Ishikawa (cell line): Measurements from ENCODE around the gene BCAP31.

Source experiments
- CEBPB ChIP-seq: IDR thresholded peaks from 2 replicates; pipeline ENCODE4 v1.6.1; 2012
- CREB1 ChIP-seq: IDR thresholded peaks from 2 replicates; pipeline ENCODE4 v1.6.1; 2012; ENCODE audit warnings: low read depth
- EGR1 ChIP-seq: IDR thresholded peaks from 2 replicates; pipeline ENCODE4 v1.6.1; 2012
- EP300 ChIP-seq: IDR thresholded peaks from 2 replicates; pipeline ENCODE4 v1.6.1; 2012; ENCODE audit warnings: borderline replicate concordance
- FOXM1 ChIP-seq: IDR thresholded peaks from 2 replicates; pipeline ENCODE4 v1.6.1; 2012; ENCODE audit warnings: low read depth, borderline replicate concordance
- NFIC ChIP-seq: IDR thresholded peaks from 2 replicates; pipeline ENCODE4 v1.6.1; 2012
- RAD21 ChIP-seq: IDR thresholded peaks from 2 replicates; pipeline ENCODE4 v1.6.1; 2012; ENCODE audit warnings: low read depth
- TAF1 ChIP-seq: IDR thresholded peaks from 2 replicates; pipeline ENCODE4 v1.6.1; 2012; ENCODE audit warnings: low read depth, mild to moderate bottlenecking
- TCF12 ChIP-seq: IDR thresholded peaks from 2 replicates; pipeline ENCODE4 v1.6.1; 2012; ENCODE audit warnings: low read depth
- YY1 ChIP-seq: IDR thresholded peaks from 2 replicates; pipeline ENCODE4 v1.6.1; 2012; ENCODE audit warnings: low read depth
- TF ChIP-seq, protein P1 (sequence below): IDR thresholded peaks from 2 replicates; pipeline ENCODE4 v1.6.1; 2012
- TF ChIP-seq, protein P2 (sequence below): IDR thresholded peaks from 2 replicates; pipeline ENCODE4 v1.6.1; 2012
- TF ChIP-seq, protein P3 (sequence below): IDR thresholded peaks from 2 replicates; pipeline ENCODE4 v1.6.1; 2012; ENCODE audit warnings: low read depth, mild to moderate bottlenecking

DNA sequence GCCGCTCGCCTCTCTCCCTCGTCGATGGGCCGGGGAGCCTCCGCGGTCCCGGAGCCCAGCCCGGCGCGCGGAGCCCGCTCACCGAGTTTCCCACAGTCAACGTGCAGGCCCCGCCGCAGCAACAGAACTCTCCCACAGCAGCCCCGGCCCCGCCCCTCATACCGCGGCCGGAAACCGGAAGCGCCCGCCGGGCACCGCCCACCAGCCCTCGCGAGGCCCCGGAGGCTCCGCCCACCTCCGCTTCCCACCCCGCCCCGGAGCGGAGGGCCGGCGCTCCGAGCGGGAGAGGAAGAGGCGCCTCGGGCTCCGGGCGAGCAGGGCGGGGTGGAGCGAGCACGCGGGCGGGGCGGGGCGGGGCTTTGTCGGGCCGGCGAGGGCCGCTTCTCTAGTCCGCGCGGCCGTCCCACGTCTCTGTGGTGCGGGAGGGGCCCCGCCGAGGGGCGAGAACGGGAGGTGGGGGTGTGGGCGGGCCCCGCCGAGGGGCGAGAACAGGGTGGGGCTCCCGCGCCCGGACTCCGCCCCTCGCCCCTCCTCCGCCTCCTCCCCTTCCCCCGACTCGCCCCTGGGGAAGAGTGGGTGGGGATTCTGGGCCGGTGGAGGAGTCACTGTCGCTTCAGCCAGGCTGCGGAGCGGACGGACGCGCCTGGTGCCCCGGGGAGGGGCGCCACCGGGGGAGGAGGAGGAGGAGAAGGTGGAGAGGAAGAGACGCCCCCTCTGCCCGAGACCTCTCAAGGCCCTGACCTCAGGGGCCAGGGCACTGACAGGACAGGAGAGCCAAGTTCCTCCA, at the start of gene BCAP31, which contains the start of gene ABCD1:
- TF ChIP-seq, protein P1, sequence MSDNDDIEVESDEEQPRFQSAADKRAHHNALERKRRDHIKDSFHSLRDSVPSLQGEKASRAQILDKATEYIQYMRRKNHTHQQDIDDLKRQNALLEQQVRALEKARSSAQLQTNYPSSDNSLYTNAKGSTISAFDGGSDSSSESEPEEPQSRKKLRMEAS = no peak; the same call in 1 of the 2 replicates
- TF ChIP-seq CEBPB (no peak), FOXM1 (no peak), YY1 (no peak), EP300 (no peak), CREB1 (no peak), RAD21 (no peak), EGR1 (no peak), NFIC (no peak), TCF12 (no peak), TAF1 (peak; percentile 39)
- TF ChIP-seq, protein P2, sequence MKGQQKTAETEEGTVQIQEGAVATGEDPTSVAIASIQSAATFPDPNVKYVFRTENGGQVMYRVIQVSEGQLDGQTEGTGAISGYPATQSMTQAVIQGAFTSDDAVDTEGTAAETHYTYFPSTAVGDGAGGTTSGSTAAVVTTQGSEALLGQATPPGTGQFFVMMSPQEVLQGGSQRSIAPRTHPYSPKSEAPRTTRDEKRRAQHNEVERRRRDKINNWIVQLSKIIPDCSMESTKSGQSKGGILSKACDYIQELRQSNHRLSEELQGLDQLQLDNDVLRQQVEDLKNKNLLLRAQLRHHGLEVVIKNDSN = no peak
- TF ChIP-seq, protein P3, sequence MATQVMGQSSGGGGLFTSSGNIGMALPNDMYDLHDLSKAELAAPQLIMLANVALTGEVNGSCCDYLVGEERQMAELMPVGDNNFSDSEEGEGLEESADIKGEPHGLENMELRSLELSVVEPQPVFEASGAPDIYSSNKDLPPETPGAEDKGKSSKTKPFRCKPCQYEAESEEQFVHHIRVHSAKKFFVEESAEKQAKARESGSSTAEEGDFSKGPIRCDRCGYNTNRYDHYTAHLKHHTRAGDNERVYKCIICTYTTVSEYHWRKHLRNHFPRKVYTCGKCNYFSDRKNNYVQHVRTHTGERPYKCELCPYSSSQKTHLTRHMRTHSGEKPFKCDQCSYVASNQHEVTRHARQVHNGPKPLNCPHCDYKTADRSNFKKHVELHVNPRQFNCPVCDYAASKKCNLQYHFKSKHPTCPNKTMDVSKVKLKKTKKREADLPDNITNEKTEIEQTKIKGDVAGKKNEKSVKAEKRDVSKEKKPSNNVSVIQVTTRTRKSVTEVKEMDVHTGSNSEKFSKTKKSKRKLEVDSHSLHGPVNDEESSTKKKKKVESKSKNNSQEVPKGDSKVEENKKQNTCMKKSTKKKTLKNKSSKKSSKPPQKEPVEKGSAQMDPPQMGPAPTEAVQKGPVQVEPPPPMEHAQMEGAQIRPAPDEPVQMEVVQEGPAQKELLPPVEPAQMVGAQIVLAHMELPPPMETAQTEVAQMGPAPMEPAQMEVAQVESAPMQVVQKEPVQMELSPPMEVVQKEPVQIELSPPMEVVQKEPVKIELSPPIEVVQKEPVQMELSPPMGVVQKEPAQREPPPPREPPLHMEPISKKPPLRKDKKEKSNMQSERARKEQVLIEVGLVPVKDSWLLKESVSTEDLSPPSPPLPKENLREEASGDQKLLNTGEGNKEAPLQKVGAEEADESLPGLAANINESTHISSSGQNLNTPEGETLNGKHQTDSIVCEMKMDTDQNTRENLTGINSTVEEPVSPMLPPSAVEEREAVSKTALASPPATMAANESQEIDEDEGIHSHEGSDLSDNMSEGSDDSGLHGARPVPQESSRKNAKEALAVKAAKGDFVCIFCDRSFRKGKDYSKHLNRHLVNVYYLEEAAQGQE = no peak
